Activated naive CD8-positive, alpha-beta T cell treated with anti-CD3 and anti-CD28 coated beads, Interleukin-2, amount 50 U/mL, for 24 hours (primary cell): ENCODE data around the gene NDUFS2.
A peak's percentile ranks its signal among the peaks of the same experiment; 100 is the strongest.

ENCODE experiments used
- ATAC-seq: fragments of 150-1000 bp; cut with Tn5 transposase; one replicate; pipeline ENCODE4 v1.10.0; 2021
- DNase-seq: peaks from one replicate; pipeline ENCODE4 v3.0.0; 2021
- H3K27ac Mint-ChIP-seq: one replicate; pipeline ENCODE4 v1.8.0; 2021; ENCODE audit warnings: mild to moderate bottlenecking, mixed read lengths
- H3K27me3 Mint-ChIP-seq: one replicate; pipeline ENCODE4 v1.8.0; 2021; ENCODE audit warnings: mixed read lengths
- H3K36me3 Mint-ChIP-seq: one replicate; pipeline ENCODE4 v1.8.0; 2021; ENCODE audit warnings: low read depth, mixed read lengths
- H3K4me1 Mint-ChIP-seq: one replicate; pipeline ENCODE4 v1.8.0; 2021; ENCODE audit warnings: mixed read lengths
- H3K4me3 Mint-ChIP-seq: one replicate; pipeline ENCODE4 v1.8.0; 2021; ENCODE audit warnings: mild to moderate bottlenecking, moderate library complexity, mixed read lengths
- H3K9me3 Mint-ChIP-seq: one replicate; pipeline ENCODE4 v1.8.0; 2021; ENCODE audit warnings: mixed read lengths

The NDUFS2 gene

GRCh38 chr1:161196521-161197451 is 5.4 kb upstream of the NDUFS2 start:
- ATAC-seq (no peak), DNase-seq (no peak)
- no peaks in the 10 kb centered on the region for H3K36me3 Mint-ChIP-seq
- H3K27ac Mint-ChIP-seq, result no peak overlapping the region
- H3K27me3 Mint-ChIP-seq, result no peaks in the 10 kb centered on the region
- peaks cover 48% of the 10 kb centered on the region for H3K4me1 Mint-ChIP-seq
- no peak overlapping the region for H3K4me3 Mint-ChIP-seq
- H3K9me3 Mint-ChIP-seq, result no peaks in the 10 kb centered on the region

DNA sequence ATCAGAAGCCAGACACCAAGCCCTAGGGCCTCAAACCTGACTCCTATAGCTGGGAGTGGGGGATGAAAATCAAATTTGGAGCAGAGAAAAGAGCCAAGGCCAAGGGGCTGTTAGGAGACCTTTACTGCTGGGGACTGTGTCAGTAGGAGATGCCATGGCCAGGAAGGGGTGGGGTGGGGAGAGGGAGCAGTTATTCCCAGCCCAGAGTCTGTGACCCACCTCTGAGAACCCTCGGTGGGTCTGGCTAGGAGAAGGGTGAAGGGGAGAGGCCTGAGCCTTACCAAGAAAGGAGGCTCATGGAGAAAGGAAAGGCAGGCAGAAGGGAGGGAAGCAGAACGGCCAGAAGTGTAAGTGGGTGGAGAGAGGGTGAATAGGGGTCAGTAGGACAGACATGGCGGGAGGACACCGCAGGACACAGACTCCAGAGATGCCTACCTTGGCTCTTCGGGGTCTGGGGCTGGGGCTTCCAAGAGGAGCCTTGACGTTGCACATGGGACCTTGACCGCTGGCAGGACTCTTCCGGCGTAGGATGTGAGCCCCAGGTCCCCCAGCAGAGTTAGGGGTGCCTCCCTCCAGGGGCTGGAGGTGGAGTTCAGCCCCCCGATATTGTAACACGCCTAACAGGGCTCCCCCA is 4.5 kb upstream of the NDUFS2 start:
- Mint-ChIP-seq H3K9me3 (no peaks in the 10 kb centered on the region), H3K4me1 (peaks cover 46% of the 10 kb centered on the region), H3K36me3 (no peaks in the 10 kb centered on the region), H3K4me3 (no peak overlapping the region), H3K27ac (no peak overlapping the region), H3K27me3 (no peaks in the 10 kb centered on the region)
- DNase-seq (no peak), ATAC-seq (no peak)

DNA sequence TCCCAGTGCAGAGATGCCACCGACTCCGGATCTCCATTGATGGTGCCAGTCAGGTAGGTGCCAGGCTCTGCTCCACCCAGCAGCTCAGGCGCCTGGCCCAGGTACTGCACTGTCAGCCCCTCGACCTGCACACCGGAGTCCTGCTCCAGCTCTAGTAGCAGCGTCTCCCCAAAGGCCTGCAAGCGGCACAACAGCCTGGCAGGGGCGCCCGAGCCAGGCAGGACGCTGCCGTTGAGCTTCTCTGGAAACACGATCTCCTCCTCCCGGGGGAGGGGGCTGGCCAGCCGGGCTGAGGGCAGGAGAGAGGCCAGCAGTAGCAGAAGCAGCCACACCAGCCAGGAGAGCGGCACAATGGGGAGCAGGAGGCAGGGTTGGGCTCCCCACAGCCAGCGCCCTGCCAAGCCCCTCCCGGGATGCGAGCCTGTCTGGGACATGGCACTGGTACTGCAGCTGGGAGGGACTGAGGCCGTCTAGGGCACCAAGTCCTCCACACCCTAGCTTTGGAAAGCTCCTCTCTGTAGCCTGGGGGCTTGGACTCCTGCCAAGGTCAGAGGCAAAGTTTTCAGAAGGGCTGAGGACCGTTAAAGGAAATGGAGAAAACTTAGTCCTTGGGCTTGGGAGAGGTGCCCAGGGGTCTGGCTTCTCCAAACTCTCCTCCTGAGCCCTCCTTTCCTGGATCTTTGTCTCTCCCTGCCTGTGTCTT is 3.8 kb upstream of the NDUFS2 start:
- Mint-ChIP-seq H3K27ac (no peak overlapping the region), H3K4me3 (no peak overlapping the region), H3K9me3 (no peaks in the 10 kb centered on the region), H3K4me1 (peaks cover 50% of the 10 kb centered on the region), H3K27me3 (no peaks in the 10 kb centered on the region), H3K36me3 (no peaks in the 10 kb centered on the region)
- DNase-seq, result no peak
- ATAC-seq, result no peak

DNA sequence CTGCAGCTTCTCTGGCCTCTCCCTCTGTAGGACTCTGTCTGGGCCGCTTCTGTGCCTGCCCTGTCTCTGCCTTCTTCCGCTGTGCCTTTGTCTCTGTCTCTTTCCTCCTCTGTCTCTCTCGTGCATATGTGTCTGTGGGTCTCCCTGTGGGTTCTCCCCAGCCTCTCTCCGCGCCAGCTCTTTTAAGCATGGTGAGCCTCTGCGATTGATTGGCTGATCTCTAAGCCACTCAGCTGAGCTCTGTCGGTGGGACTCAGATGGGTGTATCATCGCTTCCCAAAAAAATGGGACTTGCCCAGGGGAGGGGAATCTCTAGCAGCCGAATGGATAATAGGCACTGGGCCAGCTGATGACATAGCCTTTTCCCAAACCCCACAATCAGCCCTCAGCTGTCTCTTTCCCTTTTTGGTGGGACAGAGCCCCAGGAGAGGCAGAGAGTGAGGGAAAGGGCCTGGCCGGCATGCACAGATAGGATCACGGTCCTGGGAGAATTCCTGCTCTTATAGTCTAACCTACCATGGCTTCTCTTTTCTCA is 3.2 kb upstream of the NDUFS2 start, which contains the start of gene ADAMTS4:
ADAMTS4 (minus strand) TSS at position 158 of the 535 bp plus-strand sequence. CDS start 427 bp downstream, outside the sequence.
- DNase-seq (no peak), ATAC-seq (no peak)
- H3K36me3 Mint-ChIP-seq, result peaks cover 5% of the 10 kb centered on the region
- peak within 1 kb of the TSS; percentile 89 for H3K27ac Mint-ChIP-seq
- no peaks in the 10 kb centered on the region for H3K27me3 Mint-ChIP-seq
- H3K9me3 Mint-ChIP-seq, result no peaks in the 10 kb centered on the region
- H3K4me1 Mint-ChIP-seq, result peaks cover 54% of the 10 kb centered on the region
- peak within 1 kb of the TSS; percentile 63 for H3K4me3 Mint-ChIP-seq

DNA sequence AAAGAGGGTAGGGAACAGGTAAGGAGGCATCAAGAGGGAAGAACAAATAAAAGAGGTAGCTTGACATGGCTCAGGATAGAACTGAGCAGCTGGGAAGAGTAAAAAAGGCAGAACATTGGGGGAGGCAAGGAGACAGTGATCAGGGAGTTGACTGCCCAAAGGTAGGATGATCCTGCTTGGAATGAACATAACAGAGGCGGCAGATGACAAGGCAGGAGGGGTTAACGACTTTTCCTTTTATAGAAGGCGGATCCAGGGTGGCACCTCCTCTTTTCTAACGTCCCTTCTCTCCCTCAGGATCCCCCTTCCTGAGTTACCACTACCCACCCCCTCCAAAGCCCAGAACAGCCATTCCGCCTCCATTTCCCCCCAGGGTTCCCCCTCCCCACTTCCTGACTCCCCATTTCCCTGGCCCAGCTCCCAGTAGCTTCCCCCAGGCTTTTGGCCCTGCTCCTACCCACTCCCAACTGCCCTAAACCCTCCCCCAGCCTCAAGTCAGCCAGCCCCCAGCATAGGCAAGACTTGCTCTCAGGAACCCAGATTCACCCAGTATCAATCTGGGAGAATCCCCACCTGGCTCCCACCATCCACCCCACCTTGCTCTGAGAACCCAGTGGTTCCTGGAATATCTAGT is 2.5 kb upstream of the NDUFS2 start:
- DNase-seq, result no peak
- no peaks in the 10 kb centered on the region for H3K27me3 Mint-ChIP-seq
- peaks cover 56% of the 10 kb centered on the region for H3K4me1 Mint-ChIP-seq
- peak overlapping the region; percentile 89 for H3K27ac Mint-ChIP-seq
- no peaks in the 10 kb centered on the region for H3K9me3 Mint-ChIP-seq
- peaks cover 11% of the 10 kb centered on the region for H3K36me3 Mint-ChIP-seq
- no peak for ATAC-seq
- H3K4me3 Mint-ChIP-seq, result peak overlapping the region; percentile 63

- no peaks in the 10 kb centered on the region for H3K9me3 Mint-ChIP-seq
- peak overlapping the region; percentile 63 for H3K4me3 Mint-ChIP-seq
- peaks cover 54% of the 10 kb centered on the region for H3K4me1 Mint-ChIP-seq
- H3K36me3 Mint-ChIP-seq, result peaks cover 18% of the 10 kb centered on the region
- peak overlapping the region; percentile 89 for H3K27ac Mint-ChIP-seq
- H3K27me3 Mint-ChIP-seq, result no peaks in the 10 kb centered on the region
- ATAC-seq (no peak), DNase-seq (no peak)
These were observed 1.7 kb upstream of the NDUFS2 start for GRCh38 chr1:161200421-161200991.

- H3K36me3 Mint-ChIP-seq, result peaks cover 22% of the 10 kb centered on the region
- H3K4me3 Mint-ChIP-seq, result peak overlapping the region; percentile 91
- no peak for ATAC-seq
- H3K9me3 Mint-ChIP-seq, result no peaks in the 10 kb centered on the region
- DNase-seq, result no peak
- H3K27me3 Mint-ChIP-seq, result no peaks in the 10 kb centered on the region
- H3K27ac Mint-ChIP-seq, result peak overlapping the region; percentile 89
- H3K4me1 Mint-ChIP-seq, result peaks cover 54% of the 10 kb centered on the region
These were observed 953 bp upstream of the NDUFS2 start for GRCh38 chr1:161200992-161201835.

DNA sequence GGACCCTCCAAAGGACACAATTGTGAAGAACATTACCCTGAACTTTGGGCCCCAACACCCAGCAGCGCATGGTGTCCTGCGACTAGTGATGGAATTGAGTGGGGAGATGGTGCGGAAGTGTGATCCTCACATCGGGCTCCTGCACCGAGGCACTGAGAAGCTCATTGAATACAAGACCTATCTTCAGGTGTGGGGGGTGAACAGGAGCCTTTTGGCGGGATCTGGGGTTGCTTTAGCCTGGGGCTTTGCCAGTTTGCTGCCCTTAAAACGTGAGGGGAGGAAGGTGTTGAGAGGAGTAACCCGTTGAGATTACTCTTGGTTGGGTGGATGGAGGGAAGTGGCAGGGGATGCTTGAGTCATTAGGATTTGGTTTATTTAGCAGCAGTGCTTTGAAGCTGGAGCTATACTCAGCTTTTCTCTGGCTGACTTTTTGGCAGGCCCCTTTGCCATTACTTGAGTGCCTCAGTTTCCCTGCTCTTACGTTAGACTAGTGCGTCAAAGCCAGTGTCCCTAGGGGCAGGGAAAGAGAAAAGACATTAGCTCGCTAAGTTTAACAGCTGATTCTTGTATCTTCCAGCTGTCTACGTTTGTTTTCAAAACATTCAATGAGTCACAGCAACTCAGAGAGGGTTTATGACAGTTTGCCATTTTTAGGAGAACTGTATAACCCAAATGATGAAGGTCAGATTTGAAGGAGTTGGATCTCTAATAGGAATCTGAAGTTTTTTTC is 4.4 kb downstream of the NDUFS2 start:
- H3K4me3 Mint-ChIP-seq, result no peak overlapping the region
- ATAC-seq, result no peak
- no peaks in the 10 kb centered on the region for H3K9me3 Mint-ChIP-seq
- no peak overlapping the region for H3K27ac Mint-ChIP-seq
- H3K36me3 Mint-ChIP-seq, result peaks cover 46% of the 10 kb centered on the region
- no peak for DNase-seq
- H3K27me3 Mint-ChIP-seq, result no peaks in the 10 kb centered on the region
- peaks cover 51% of the 10 kb centered on the region for H3K4me1 Mint-ChIP-seq

DNA sequence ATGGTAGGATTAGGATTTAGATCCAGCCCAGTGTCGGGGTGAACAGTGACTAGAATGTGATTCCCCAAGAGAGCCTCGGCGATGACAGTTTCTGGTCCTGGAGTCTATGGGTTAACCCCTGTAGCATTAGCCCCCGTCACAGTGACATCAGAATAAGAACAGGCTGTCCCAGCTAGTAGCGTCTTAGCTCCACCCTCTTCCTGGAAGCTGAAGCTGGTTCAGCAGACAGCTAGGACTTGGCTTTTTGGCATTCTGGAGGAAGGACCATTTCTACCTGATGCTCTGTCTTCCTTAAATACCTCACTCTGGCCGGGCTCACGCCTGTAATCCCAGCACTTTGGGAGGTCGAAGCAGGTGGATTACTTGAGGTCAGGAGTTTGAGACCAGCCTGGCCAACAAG is 5.0 kb downstream of the NDUFS2 start:
- H3K27me3 Mint-ChIP-seq, result no peaks in the 10 kb centered on the region
- peaks cover 49% of the 10 kb centered on the region for H3K4me1 Mint-ChIP-seq
- ATAC-seq (no peak), DNase-seq (no peak)
- peaks cover 52% of the 10 kb centered on the region for H3K36me3 Mint-ChIP-seq
- no peak overlapping the region for H3K4me3 Mint-ChIP-seq
- no peaks in the 10 kb centered on the region for H3K9me3 Mint-ChIP-seq
- H3K27ac Mint-ChIP-seq, result no peak overlapping the region

- no peaks in the 10 kb centered on the region for H3K9me3 Mint-ChIP-seq
- H3K4me1 Mint-ChIP-seq, result peaks cover 33% of the 10 kb centered on the region
- DNase-seq (peak; percentile 79), ATAC-seq (peak; percentile 93)
- no peak overlapping the region for H3K4me3 Mint-ChIP-seq
- peak overlapping the region; percentile 80 for H3K27ac Mint-ChIP-seq
- H3K27me3 Mint-ChIP-seq, result no peaks in the 10 kb centered on the region
- H3K36me3 Mint-ChIP-seq, result peaks cover 60% of the 10 kb centered on the region
These were observed 7.7 kb downstream of the NDUFS2 start for GRCh38 chr1:161209790-161210409.

GRCh38 chr1:161214369-161214768 is 12.2 kb downstream of the NDUFS2 start:
- no peak for DNase-seq
- no peak for ATAC-seq
- no peak overlapping the region for H3K4me3 Mint-ChIP-seq
- H3K9me3 Mint-ChIP-seq, result no peaks in the 10 kb centered on the region
- H3K27me3 Mint-ChIP-seq, result no peaks in the 10 kb centered on the region
- H3K27ac Mint-ChIP-seq, result peak overlapping the region; percentile 68
- peaks cover 47% of the 10 kb centered on the region for H3K4me1 Mint-ChIP-seq
- H3K36me3 Mint-ChIP-seq, result peaks cover 45% of the 10 kb centered on the region

- peaks cover 47% of the 10 kb centered on the region for H3K4me1 Mint-ChIP-seq
- no peak for ATAC-seq
- DNase-seq, result no peak
- H3K27me3 Mint-ChIP-seq, result no peaks in the 10 kb centered on the region
- peak within 1 kb of the TSS; percentile 82 for H3K27ac Mint-ChIP-seq
- peak within 1 kb of the TSS; percentile 70 for H3K4me3 Mint-ChIP-seq
- no peaks in the 10 kb centered on the region for H3K9me3 Mint-ChIP-seq
- H3K36me3 Mint-ChIP-seq, result peaks cover 39% of the 10 kb centered on the region
These were observed 12.9 kb downstream of the NDUFS2 start, which contains the start of gene FCER1G for GRCh38 chr1:161215076-161215475. FCER1G (plus strand) TSS chr1:161215295; CDS start chr1:161215322, 27 bp downstream.
